Measurements from ENCODE around the gene RNASE9.
"Not testable (repeated sequence)": the region's sequence is repeated elsewhere in the genome, so short reads cannot be mapped to it uniquely, and the experiment has no call there.

RNASE9 gene

GRCh38 chr14:20597108-20597507 lies 36.3 kb upstream of the RNASE9 start:
- H3K4me3 ChIP-seq (ENCODE audit: low read depth, low read length): no peak overlapping the region
- ChIA-PET POLR2A (interaction anchor here (0.6 kb wide), 1 partner anchor 621 kb away, joined by 4 read pairs; no protein-coding TSS in a partner anchor), CTCF (interaction anchor here (0.9 kb wide), 1 partner anchor 12 kb away, joined by 3 read pairs; no protein-coding TSS in a partner anchor)
- no peak overlapping the region for H3K27ac ChIP-seq (ENCODE audit: extremely low read depth, low read depth, low read length)
- H3K9me3 ChIP-seq (ENCODE audit: control insufficient read depth, insufficient read depth, low read depth, low read length): no peaks in the 10 kb centered on the region
- H3K36me3 ChIP-seq (ENCODE audit: control insufficient read depth in 2 of 2, insufficient read depth in 1 of 2, low read length in 2 of 2): no peaks in the 10 kb centered on the region
- no peaks in the 10 kb centered on the region for H3K4me1 ChIP-seq (ENCODE audit: control insufficient read depth, insufficient read depth, low read length)
- TF ChIP-seq ZNF19 (tag by site-specific recombination; IDR thresholded peaks at IDR 0.05; ENCODE audit: low read depth): no peak
- TF ChIP-seq ZNF112 (tag by site-specific recombination; IDR thresholded peaks at IDR 0.05): no peak
- no peak for TF ChIP-seq ZNF645 (tag by site-specific recombination; IDR thresholded peaks at IDR 0.05)
- no peak for TF ChIP-seq ZNF623 (tag by site-specific recombination; IDR thresholded peaks at IDR 0.05)
- TF ChIP-seq GLI2 (tag by site-specific recombination; IDR thresholded peaks at IDR 0.05; ENCODE audit: borderline replicate concordance, low read depth): no peak

- CTCF ChIA-PET; H3K4me1 ChIP-seq (ENCODE audit: control insufficient read depth, insufficient read depth, low read length); H3K9me3 ChIP-seq (ENCODE audit: control insufficient read depth, insufficient read depth, low read depth, low read length); H3K27ac ChIP-seq (ENCODE audit: extremely low read depth, low read depth, low read length); H3K36me3 ChIP-seq (ENCODE audit: control insufficient read depth in 2 of 2, insufficient read depth in 1 of 2, low read length in 2 of 2); H3K4me3 ChIP-seq (ENCODE audit: low read depth, low read length); POLR2A ChIA-PET: not testable (repeated sequence)
Observed at GRCh38 chr14:20595726-20596125, 34.9 kb upstream of the RNASE9 start.

- H3K9me3 ChIP-seq (ENCODE audit: control insufficient read depth, insufficient read depth, low read depth, low read length): no peaks in the 10 kb centered on the region
- TF ChIP-seq ZNF791 (tag by site-specific recombination; IDR thresholded peaks at IDR 0.05): no peak
- no peak for TF ChIP-seq ZNF488 (tag by site-specific recombination; IDR thresholded peaks at IDR 0.05)
- TF ChIP-seq KLF16 (tag by site-specific recombination; IDR thresholded peaks at IDR 0.05): no peak
- no peak for TF ChIP-seq ZNF132 (tag by site-specific recombination; IDR thresholded peaks at IDR 0.05; ENCODE audit: borderline replicate concordance)
- TF ChIP-seq GLIS2 (tag by site-specific recombination; IDR thresholded peaks at IDR 0.05): no peak
- no peak for TF ChIP-seq ZNF211 (tag by site-specific recombination; IDR thresholded peaks at IDR 0.05; ENCODE audit: low read depth)
- no peak for TF ChIP-seq ZNF677 (tag by site-specific recombination; IDR thresholded peaks at IDR 0.05)
- TF ChIP-seq BCL11B (tag by site-specific recombination; IDR thresholded peaks at IDR 0.05; ENCODE audit: low read depth): no peak
- TF ChIP-seq ZBTB1 (tag by site-specific recombination; IDR thresholded peaks at IDR 0.05): no peak
- TF ChIP-seq ZXDB (tag by site-specific recombination; IDR thresholded peaks at IDR 0.05): no peak
- no peak for TF ChIP-seq ZNF555 (tag by site-specific recombination; conservative IDR thresholded peaks at IDR 0.05)
- TF ChIP-seq KLF10 (tag by site-specific recombination; IDR thresholded peaks at IDR 0.05): no peak
- no peak for TF ChIP-seq ZNF518A (tag by site-specific recombination; conservative IDR thresholded peaks at IDR 0.05; ENCODE audit: low read depth)
- no peak for TF ChIP-seq ZNF596 (tag by site-specific recombination; IDR thresholded peaks at IDR 0.05)
- TF ChIP-seq ZNF621 (tag by site-specific recombination; IDR thresholded peaks at IDR 0.05): no peak
- no peak for TF ChIP-seq ZNF311 (tag by site-specific recombination; IDR thresholded peaks at IDR 0.05; ENCODE audit: borderline replicate concordance)
- TF ChIP-seq ZNF112 (tag by site-specific recombination; IDR thresholded peaks at IDR 0.05): no peak
- H3K36me3 ChIP-seq (ENCODE audit: control insufficient read depth in 2 of 2, insufficient read depth in 1 of 2, low read length in 2 of 2): no peaks in the 10 kb centered on the region
- ChIA-PET CTCF (interaction anchor here (0.6 kb wide), 1 partner anchor 310 kb away, joined by 3 read pairs; no protein-coding TSS in a partner anchor), POLR2A (no interaction called here)
- H3K4me1 ChIP-seq (ENCODE audit: control insufficient read depth, insufficient read depth, low read length): no peaks in the 10 kb centered on the region
- no peak overlapping the region for H3K4me3 ChIP-seq (ENCODE audit: low read depth, low read length)
- H3K27ac ChIP-seq (ENCODE audit: extremely low read depth, low read depth, low read length): no peak overlapping the region
Observed at GRCh38 chr14:20592574-20592973, 31.7 kb upstream of the RNASE9 start.

Measured in HEK293 (cell line).